ENCODE data around the gene CPA1.

Gene CPA1

GRCh38 chr7:130397051-130397757, 16.9 kb downstream of the CPA1 start:
- no peak for DNase-seq

- peak; percentile 69 for DNase-seq
Observed at GRCh38 chr7:130397758-130398073, 17.4 kb downstream of the CPA1 start.

- no peak for DNase-seq
Observed at GRCh38 chr7:130398526-130399090, 18.3 kb downstream of the CPA1 start.

- DNase-seq, result no peak
Observed at GRCh38 chr7:130400120-130400572, 19.9 kb downstream of the CPA1 start.

- no peak for DNase-seq
Observed at GRCh38 chr7:130401101-130401500, 20.8 kb downstream of the CPA1 start.

- no peak for DNase-seq
Observed at GRCh38 chr7:130401578-130401977, 21.3 kb downstream of the CPA1 start.

GRCh38 chr7:130405003-130405402, 24.7 kb downstream of the CPA1 start:
- no peak for DNase-seq

- DNase-seq, result peak; percentile 77
Observed at GRCh38 chr7:130409067-130409711, 28.9 kb downstream of the CPA1 start.

GRCh38 chr7:130409712-130410072, 29.4 kb downstream of the CPA1 start:
- DNase-seq, result no peak

- DNase-seq, result peak; percentile 81
Observed at GRCh38 chr7:130410868-130411541, 30.7 kb downstream of the CPA1 start.

- DNase-seq, result no peak
Observed at GRCh38 chr7:130413201-130413600, 32.9 kb downstream of the CPA1 start.

- DNase-seq, result no peak
Observed at GRCh38 chr7:130415006-130415405, 34.7 kb downstream of the CPA1 start.

- DNase-seq, result no peak
Observed at GRCh38 chr7:130417213-130417612, 36.9 kb downstream of the CPA1 start.

GRCh38 chr7:130418306-130418705, 38.0 kb downstream of the CPA1 start:
- no peak for DNase-seq

GRCh38 chr7:130419658-130420057, 39.4 kb downstream of the CPA1 start:
- DNase-seq, result peak; percentile 88

- peak; percentile 72 for DNase-seq
Observed at GRCh38 chr7:130420943-130421578, 40.8 kb downstream of the CPA1 start.

GRCh38 chr7:130421684-130422083, 41.4 kb downstream of the CPA1 start:
- DNase-seq, result peak; percentile 96

GRCh38 chr7:130423501-130424037, 43.3 kb downstream of the CPA1 start:
- DNase-seq, result peak; percentile 49

- DNase-seq, result peak; percentile 92
Observed at GRCh38 chr7:130425796-130426195, 45.5 kb downstream of the CPA1 start.

GRCh38 chr7:130426564-130426963, 46.3 kb downstream of the CPA1 start:
- DNase-seq, result peak; percentile 87

- DNase-seq, result peak; percentile 99
Observed at GRCh38 chr7:130429019-130429418, 48.7 kb downstream of the CPA1 start.

- peak; percentile 52 for DNase-seq
Observed at GRCh38 chr7:130430115-130430514, 49.8 kb downstream of the CPA1 start.
